ENCODE measurements around the gene PROM2. TPM values are rescaled to one million over a fixed set of nuclear protein-coding genes. Genes with fewer than 3 reads are reported as not detected.

The PROM2 gene
- total RNA-seq, 1 donor from 2014 or later = 1.1 TPM

DNA sequence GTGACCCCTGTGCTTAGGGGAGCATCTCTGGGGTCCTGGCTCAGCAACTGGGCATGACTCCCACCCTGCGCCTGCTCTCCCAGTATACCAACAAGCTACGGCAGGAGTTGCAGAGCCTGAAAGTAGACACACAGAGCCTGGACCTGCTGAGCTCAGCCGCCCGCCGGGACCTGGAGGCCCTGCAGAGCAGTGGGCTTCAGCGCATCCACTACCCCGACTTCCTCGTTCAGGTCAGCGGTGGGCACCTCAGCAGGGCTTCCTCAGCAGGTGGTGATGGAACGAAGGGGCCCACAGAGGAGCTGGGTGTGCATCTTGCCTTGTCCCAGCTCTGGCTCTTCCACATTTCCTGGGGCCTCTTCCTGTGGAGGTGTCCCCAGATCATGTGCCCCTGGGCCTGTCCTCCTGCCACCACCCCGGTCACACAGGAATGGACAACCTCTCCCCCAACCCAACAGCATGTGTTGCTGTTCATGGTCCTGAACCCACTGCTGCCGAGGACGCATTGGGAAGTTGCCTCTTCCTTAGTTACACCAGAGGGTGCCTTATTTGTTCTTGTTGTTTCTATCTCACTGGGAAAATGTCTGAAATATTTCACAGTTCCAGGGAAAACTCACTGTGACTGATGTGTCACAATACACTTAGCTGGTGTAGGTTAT is 10.8 kb downstream of the PROM2 start:
- no peak for DNase-seq (ENCODE audit: low spot score)
- ATAC-seq = no peak

DNA sequence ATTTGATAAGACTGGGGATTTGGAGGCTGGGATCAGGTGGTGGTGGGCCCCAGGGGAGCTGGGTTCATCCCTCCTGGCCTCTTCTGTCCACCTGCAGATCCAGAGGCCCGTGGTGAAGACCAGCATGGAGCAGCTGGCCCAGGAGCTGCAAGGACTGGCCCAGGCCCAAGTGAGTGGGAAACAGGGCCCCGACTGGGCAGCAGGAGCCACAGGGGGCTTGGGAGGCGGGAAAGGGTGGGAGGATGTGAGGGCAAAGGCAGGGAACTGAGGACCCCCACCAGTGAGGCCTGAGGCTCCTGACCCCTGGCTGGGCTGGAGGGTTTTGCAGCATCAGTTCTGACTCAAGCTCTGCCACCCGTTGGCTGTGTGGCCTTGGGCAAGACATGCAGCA is 11.3 kb downstream of the PROM2 start:
- DNase-seq (ENCODE audit: low spot score) (no peak), ATAC-seq (no peak)

DNA sequence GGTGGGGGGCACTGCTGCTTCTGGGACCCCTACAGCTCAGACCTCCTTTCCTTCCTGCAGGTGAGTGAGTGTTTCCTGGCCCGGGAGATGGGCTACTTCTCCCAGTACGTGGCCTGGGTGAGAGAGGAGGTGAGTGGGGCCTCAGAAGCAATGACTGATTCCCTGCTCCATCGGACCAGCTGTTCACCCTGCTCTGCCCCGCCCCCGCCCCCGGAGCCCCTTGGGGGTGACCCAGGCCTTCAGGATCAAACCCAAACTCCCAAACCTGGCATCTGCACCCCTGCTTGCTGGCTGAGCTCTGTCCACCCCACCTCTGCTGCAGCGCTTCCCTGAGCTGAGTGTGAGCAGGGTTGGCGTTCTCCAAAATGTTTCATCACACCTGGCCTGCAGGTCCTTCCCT is 13.1 kb downstream of the PROM2 start:
- DNase-seq (ENCODE audit: low spot score) (no peak), ATAC-seq (no peak)

DNA sequence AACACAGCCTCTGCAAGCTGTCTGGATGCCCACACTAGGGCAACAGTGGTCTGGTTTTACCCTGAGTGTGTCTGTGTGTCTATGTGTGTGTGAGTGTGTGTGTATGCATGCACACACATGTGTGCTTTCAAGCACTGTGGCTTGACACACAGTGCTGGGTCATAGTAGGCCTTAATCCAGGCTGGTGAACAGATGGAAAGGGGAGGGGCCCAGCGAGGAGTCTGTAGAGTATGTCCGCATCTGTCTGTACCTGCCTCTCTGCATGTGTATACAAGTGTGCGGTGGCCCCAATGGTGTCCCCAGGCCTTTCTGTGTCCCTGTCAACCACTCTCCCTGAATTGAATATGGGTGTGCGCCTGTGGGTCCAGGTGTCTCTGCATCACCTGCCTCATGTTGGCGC is 13.6 kb downstream of the PROM2 start:
- no peak for DNase-seq (ENCODE audit: low spot score)
- no peak for ATAC-seq

DNA sequence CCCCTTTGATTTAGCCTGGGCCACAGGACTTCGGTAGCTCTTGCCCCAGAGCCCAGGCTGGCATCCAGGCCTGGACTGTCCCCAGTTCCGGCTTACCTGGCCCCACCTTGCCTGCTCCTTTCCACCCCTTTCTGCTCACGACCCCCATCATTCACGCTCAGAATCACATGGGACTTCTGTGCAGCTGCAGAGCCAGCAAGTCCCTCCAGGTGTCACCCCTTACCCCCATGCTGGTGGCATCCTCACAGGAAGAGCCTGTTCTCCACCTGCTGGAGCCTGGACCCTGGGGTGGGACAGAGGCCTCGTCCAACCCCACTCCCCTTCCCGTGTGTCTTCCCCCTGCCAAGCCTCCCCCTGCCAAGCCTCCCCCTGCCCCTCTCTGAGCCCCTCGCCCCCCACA is 15.0 kb downstream of the PROM2 start:
- ATAC-seq = peak; percentile 53
- no peak for DNase-seq (ENCODE audit: low spot score)

DNA sequence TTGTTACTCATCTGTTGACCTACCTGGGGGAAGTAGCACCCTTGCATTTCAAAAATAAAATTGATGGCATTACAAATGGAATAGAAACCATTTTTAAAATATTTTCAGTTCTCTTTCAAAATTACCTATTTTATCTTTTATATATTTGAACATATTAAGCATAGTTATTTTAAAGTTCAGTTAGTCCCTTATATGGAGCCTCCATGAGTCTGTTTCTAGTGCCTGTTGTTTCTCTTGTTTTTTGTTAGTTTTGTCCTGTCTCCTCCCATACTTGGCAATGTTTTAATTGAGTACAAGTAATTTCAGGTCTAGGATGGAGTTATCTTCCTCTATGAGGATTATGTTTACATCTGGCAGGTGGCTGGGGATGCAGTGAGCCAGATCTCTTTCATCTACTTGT is 17.0 kb downstream of the PROM2 start:
- DNase-seq (ENCODE audit: low spot score) (no peak), ATAC-seq (no peak)

DNA sequence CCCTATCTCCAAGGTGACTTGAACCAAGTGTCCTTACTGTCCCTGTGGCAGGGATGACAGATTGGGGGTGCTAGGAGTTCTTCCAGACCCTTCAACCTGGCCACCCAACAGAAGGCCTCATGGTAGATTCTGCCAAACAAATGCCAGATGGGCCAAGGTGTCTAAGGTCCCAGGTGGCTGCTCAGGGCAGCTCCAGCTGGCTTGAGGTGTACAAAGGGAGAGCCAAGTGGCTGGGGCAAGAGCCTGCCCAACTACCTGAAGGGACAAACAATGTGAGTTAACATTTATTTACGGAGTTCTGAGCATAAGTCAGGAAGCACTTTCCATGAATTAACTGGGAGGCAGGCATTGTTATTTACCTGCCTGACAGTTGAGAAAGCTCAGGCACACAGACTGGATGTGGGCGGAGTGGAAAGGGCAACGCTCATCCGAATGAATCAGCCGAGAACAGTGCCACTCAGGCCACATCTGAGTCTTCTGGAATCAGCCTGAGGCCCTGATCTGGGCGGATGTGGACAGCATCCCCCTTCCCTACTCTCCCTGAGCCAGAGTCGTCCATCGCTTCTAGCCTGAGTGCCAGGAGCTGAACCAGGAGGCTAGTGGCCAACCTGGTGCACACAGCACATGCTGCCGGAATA is 18.5 kb downstream of the PROM2 start:
- ATAC-seq (no peak), DNase-seq (ENCODE audit: low spot score) (no peak)

DNA sequence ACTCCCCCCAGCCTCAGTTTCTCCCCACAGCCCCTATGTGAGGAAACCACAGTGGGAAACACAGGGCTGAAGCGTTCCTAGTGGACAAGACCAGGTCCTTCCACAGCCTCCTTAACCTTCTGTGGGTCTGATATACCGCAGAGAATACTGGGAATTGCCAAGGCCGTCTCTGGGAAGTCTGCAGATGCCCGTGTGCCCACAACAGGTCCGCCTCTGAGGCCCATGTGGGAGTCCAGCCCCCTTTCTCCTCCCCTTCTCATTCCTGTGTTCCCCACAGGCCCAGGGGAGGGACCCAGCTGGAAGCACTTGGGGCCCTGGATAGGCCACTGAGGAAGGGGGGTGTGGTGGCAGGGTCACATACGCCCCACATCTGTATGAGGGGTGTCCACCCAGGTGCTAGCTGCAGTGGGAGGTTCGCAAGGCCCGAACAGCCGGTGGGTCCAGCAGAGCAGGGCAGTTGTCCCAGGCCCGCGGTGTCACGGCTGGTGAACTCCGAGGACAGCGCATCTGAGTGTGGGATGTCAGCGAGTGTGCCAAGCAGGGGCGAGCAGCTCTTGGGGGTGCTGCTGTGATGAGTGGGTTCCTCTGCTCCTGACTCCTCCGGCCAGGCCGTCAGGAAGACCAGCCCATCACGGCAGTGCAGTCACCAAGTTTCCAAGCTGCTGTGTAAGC is 20.5 kb downstream of the PROM2 start:
- no peak for ATAC-seq
- DNase-seq (ENCODE audit: low spot score) = no peak

DNA sequence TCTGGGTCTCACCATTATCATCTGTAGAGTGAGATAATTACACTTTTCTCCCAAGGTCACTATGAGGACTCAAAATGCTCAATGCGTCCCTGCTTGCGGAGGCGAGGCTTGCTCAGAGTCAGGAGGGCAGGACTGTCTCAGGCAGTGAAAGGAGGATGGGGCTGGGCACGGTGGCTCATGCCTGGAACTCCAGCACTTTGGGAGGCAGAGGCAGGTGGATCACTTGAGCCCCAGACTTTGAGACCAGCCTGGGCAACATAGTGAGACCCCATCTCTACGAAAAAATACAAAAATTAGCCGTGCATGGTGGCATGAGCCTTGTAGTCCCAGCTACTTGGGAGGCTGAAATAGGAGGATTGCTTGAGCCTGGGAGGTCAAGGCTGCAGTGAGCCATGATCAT is 21.1 kb downstream of the PROM2 start:
- no peak for DNase-seq (ENCODE audit: low spot score)
- ATAC-seq = no peak

DNA sequence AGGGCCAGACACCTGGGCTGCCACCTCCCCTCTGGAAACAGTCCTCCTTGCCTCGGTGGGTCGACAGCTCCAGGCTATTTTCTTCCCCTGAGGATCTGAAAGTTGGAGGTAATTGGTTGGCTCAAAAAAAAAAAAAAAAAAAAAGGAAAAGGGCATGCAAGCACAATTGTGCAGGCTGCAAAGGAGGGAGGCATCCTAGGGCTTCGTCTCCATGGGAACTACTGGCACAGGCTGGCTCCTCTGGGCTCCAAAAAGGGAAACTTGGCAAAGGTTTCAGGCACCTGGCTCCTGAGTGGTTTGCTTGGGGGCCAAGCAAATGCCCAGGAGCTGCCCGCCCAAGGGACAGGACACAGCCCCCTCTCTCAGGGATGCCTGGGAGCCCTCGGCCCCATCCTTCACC is 21.8 kb downstream of the PROM2 start:
- ATAC-seq (no peak), DNase-seq (ENCODE audit: low spot score) (no peak)

DNA sequence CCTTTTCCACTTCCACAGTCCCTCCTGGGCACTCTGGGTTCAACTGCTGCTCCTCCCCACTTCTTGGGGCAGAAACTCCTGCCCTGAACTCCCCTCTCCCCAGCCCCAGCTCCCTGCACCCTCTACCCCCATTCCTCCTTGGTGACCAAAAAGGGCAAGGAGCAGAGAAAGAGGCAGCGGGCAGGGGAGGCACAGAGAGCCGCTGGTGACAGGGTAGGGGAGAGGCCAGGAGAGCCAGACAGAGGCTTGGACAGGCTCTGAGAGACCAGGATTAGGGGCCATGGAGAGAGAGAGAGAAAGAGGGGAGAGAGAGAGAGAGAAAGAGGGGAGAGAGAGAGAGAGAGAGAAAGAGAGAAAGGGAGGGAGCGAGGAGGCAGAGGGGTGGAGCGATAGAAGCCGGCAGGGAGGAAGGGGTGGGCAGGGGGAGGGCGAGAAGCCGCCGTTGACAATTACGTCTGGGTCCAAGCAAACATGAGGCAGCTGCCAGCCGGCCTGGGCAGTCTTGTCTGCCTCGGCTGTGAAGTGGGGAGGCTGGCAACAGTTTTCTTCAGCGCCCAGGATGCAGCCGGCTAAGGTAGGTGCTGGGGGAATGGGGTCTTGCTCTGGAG is 22.7 kb downstream of the PROM2 start, which contains the start of gene KCNIP3:
KCNIP3 (plus strand) TSS at position 468 of the 608 bp plus-strand sequence; CDS start at position 560, 92 bp downstream.
- DNase-seq (ENCODE audit: low spot score) = no peak
- ATAC-seq = peak; percentile 49

DNA sequence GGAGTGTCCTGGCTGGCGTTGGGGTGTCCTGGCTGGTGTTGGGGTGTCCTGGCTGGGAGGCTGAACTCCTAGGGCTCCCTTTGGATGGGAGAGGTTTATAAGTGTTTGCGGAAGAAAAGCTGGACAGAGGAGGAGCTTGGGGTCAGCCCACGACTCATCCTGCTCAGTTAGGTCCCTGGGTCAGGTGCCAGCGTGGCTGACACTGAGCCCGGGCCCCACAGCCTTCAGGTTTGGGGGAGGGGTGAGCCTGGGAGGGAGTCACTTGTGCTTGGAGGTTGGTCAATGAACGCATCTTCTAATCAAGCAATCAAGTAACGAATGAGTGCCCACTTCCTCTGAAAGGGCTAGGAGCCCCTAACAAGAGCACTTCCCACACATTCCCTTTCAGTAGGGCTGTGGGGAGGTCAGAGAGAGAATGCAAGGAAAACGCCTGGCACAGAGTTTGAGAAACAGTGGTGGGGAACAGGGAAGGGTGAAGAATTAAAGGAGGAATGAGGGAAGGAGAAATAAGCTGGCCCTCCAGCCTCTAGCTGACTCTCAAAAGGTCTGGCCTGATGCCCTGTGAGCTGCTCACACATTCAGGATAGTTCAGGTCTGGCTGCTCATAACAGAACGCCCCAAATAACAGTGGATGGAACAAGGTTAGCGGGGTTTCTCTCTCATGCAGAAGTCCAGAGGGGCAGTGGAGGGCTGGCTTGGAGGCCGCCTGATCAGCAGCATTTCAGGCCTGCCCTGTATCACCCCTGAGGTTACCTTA is 23.6 kb downstream of the PROM2 start:
- ATAC-seq = no peak
- no peak for DNase-seq (ENCODE audit: low spot score)

DNA sequence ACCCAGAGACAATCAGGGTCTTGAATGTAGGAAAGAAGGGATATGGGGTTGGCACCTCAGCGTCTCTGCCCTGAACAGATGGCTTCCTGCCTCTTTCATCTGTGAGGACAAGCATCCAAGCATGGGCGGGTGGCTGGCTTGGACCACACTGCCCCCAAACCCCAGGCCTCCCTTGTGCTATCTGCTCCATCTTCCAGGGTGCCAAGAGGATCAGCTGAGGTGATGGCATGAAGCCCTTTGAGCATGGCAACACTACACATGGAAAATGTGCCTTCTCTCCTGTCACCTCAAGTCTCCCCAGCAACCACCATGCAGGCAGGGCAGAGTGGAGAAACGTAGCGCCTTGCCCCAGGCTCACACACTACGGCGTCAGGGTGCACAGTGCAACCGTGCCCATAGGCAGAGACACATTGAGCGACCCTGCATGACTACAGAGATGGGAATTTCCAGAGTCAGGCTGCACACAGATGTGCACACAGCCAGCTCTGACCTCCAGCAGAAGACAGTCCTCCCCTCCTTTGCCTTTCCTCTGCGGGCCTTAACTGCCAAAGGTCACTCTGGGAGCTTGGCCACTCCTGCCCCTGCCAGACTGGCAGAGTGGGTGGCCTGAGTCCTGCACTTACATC is 24.4 kb downstream of the PROM2 start:
- ATAC-seq (no peak), DNase-seq (ENCODE audit: low spot score) (no peak)

DNA sequence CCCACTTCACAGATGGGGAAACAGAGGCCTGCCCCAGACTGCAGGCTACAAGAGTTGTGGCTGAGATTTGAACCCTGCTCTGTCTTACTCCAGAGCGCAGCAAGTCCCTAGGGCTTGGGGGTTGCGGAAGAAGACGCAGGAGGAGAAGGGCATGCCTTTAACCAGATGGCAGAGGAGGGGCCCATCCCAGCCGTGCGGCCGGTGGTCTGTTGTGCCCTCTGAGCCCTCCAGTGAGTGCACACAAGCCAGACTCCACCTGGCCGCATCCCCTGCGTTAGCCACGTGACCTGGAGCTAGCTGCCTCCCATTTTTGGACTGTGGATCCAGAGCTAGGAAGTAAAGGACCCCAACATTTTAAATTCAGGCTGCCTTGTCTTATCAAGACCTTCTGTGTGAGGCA is 25.7 kb downstream of the PROM2 start:
- ATAC-seq (no peak), DNase-seq (ENCODE audit: low spot score) (no peak)

DNA sequence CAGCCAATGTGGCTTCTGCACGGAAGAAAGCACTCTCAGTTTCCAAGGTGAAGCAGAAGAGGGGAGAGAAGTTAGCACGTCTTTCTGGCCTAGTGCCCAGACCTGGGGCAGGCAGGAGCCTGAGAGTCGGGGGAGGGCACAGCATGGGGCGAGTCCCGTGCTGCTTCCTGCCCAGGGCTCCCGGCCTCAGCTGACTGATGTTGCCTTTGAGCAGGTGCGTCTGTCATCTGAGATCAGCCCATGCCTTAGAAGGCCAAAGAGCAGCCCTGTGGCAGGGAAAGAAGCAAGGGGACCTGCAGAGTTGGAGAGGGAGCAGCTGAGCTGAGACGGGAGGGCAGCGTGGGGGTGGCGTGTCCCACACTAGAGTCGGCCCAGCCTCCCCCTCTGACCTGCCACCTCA is 26.2 kb downstream of the PROM2 start:
- DNase-seq (ENCODE audit: low spot score) = no peak
- no peak for ATAC-seq

DNA sequence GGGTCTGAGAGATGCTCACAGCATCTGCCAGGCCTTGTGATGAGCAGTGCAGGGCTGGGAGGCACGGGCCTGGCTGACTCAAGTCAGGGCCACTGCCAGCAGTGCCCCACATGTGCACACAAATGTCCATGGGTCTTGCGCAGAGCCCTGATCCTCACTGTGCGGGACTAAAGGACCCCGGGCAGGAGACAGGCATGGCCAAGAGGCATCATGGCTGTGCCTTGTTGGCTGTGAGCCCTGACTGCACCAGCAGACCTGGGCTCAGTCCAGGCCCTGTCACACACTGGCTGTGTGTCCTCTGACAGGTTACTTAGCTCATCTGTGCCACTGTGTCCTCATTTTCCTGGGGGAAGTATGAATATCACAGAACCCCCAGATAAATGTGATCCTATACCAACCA is 26.9 kb downstream of the PROM2 start:
- ATAC-seq (no peak), DNase-seq (ENCODE audit: low spot score) (no peak)

DNA sequence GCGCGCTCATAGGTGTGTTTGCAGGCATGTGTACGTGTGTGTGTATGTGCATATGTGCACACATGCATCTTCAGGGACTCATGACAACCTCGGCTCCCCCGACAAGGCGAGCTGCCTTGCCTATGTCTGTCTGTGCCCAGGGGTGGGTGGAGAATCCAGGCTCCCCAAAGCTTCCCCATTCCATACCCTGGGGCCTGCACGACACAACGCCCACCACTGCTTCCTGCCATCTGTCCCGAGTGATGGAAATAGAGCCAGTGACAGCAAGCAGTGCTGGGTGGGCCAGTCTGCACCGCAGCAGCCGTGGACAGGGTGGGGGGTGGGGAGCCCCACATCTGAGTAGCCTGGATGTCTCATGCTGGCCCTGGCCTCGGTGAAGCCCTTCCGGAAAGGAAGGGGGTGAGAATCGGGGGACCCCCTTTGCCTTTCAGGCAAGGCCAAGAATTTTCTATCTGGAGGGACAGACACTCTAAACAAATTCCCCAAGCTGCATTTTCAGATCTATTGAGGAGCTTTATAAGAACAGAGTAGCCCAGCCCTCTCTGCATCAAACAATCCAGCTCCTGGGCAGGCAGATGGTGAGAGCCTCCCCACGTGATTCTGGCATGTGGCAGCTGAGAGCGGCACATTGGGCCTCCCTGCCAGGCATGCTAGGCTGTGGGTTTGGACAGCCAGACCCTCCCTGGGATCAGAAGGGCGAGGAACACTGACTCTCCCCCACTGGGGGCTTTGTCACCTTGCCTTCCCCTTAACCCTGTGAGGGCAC is 27.8 kb downstream of the PROM2 start:
- DNase-seq (ENCODE audit: low spot score) (no peak), ATAC-seq (no peak)

DNA sequence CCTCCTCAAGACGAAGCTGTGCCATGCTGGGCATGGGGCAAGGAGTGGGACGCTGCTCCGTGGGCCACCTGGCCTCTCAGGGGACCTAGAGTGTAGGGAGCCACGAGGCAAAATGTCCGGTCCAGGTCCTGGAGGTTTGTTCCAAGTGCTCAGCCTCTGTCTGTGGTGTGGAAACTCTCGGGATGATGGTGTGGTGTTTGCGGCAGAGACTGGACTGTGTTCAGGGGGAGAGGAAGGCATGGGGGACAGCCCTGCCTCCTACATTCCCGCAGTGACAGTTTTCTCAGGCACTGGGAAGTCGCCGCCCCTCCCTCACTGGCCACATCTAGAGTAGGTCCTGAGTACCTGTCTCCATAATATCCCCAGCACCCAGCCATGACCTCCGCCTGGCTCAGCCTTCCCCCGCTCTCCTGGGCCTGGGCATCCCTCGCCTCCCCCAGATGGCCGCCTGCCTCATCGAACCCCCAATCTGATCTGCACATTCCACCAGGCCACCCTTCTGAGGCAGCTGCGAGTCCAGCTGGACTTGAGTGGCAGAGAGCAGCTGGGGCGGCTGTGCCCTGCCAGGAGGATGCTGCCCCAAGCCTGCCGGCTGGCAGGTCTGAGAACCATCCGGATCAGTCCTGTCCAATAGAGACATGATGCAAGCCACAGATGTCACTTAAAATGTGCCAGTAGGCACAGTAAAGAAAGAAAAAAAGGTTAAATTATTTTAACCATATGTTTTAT is 29.1 kb downstream of the PROM2 start:
- ATAC-seq (no peak), DNase-seq (ENCODE audit: low spot score) (no peak)

DNA sequence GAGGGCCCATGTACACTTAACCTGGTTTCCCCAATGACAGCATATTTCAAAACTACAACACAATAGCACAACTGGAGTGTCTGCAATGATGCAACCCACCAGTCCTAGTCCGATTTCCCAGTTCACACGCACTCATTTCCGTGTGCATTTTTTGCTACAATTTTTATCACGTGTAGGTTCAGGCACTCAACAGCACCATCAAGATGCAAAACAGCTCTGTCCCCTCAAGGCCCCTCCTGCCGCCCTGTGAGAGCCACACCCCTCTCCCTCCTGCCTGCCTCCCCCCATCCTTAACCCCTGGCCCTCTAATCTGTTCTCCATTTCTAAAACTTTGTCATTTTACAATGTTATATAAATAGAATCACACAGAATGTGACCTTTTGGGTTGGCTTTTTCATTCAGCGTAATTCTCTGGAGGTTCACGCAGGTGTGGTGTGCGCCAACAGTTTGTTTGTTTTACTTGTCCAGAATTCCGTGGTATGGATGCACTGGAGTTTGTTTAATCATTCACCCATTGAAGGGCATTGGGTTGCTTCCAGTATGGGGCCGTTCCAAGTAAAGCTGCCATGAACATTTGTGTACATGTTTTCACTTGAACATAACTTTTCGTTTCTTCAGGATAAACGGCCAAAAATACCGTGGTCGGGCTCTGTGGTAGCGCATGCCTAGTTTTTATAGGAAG is 31.3 kb downstream of the PROM2 start:
- DNase-seq (ENCODE audit: low spot score) (peak; percentile 90), ATAC-seq (peak; percentile 83)
